ENCODE results near the gene DLL1. TPM values are rescaled to one million over a fixed set of nuclear protein-coding genes. Genes with fewer than 3 reads are reported as not detected.

Gene DLL1
- total and polyA plus RNA-seq, 12 donors = 0.75 to 13.3 (median 7.7) TPM

DNA sequence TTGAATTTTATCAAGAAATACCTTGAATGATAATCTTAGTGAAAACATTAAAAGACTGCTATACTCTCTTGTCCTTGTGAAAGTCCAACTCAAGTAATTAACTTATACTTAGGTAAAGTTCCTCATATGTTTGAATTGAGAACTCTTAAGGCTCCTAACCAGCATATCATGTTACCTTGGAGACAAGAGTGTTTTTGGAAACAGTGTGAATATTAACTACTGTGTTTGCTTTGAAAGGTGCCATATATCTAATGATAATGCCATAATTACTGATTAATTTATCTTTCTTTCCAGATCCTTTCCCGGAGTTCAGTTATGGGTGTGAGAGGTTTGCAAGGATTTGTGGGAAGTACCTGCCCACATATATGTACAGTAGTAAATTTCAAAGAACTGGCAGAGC, 26.2 kb upstream of the DLL1 start:
- no peak for DNase-seq
- no peaks in the 10 kb centered on the region for H3K9me3 ChIP-seq (replicated peaks in 1 of 3)
- TF ChIP-seq POLR2A (IDR thresholded peaks at IDR 0.05) = no peak
- TF ChIP-seq, protein P1, sequence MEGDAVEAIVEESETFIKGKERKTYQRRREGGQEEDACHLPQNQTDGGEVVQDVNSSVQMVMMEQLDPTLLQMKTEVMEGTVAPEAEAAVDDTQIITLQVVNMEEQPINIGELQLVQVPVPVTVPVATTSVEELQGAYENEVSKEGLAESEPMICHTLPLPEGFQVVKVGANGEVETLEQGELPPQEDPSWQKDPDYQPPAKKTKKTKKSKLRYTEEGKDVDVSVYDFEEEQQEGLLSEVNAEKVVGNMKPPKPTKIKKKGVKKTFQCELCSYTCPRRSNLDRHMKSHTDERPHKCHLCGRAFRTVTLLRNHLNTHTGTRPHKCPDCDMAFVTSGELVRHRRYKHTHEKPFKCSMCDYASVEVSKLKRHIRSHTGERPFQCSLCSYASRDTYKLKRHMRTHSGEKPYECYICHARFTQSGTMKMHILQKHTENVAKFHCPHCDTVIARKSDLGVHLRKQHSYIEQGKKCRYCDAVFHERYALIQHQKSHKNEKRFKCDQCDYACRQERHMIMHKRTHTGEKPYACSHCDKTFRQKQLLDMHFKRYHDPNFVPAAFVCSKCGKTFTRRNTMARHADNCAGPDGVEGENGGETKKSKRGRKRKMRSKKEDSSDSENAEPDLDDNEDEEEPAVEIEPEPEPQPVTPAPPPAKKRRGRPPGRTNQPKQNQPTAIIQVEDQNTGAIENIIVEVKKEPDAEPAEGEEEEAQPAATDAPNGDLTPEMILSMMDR (IDR thresholded peaks at IDR 0.05) = no peak
- intact Hi-C loops (cut with DNase I) = no loop called here
- H3K4me1 ChIP-seq (replicated peaks in 1 of 2) = peaks cover 0 to 12% of the 10 kb centered on the region in 2 donors
- H3K36me3 ChIP-seq (replicated peaks in 1 of 2) = peaks cover 0 to 12% of the 10 kb centered on the region in 2 donors
- WGBS, 4 donors = 77 to 94% (median 90%) methylated on average over 1 of the region's 1 CpG
- no peak overlapping the region for H3K4me3 ChIP-seq
- H3K27me3 ChIP-seq = no peaks in the 10 kb centered on the region
- H3K27ac ChIP-seq = no peak overlapping the region

DNA sequence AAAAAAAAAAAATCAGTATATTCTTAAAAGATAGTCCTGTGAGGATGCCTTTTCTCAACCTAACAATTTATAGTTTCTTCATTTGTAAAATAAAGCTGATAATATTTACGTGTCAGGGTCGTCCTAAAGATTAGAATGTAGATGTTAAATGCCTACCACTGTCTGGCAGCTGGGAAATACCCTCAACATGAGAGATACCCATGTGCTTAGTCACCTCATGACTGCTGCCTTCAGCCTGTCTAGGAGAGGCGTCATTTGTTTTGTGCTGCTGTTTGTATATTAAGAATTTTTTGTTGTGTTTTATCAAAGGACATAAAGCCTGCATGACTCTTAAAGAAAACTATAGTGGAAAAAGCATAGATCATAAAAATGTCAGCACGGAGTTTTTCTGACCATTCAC, 25.2 kb upstream of the DLL1 start:
- TF ChIP-seq, protein P1 (IDR thresholded peaks at IDR 0.05) = no peak
- TF ChIP-seq POLR2A (IDR thresholded peaks at IDR 0.05) = no peak
- Histone ChIP-seq H3K4me1 (replicated peaks in 1 of 2) (peaks cover 0 to 12% of the 10 kb centered on the region in 2 donors), H3K27me3 (no peaks in the 10 kb centered on the region), H3K4me3 (no peak overlapping the region), H3K9me3 (replicated peaks in 1 of 3) (no peaks in the 10 kb centered on the region), H3K27ac (no peak overlapping the region), H3K36me3 (replicated peaks in 1 of 2) (peaks cover 0 to 12% of the 10 kb centered on the region in 2 donors)
- WGBS, 4 donors = 83 to 93% (median 88%) methylated on average over 4 of the region's 4 CpGs
- intact Hi-C loops (cut with DNase I) = no loop called here
- DNase-seq = no peak

DNA sequence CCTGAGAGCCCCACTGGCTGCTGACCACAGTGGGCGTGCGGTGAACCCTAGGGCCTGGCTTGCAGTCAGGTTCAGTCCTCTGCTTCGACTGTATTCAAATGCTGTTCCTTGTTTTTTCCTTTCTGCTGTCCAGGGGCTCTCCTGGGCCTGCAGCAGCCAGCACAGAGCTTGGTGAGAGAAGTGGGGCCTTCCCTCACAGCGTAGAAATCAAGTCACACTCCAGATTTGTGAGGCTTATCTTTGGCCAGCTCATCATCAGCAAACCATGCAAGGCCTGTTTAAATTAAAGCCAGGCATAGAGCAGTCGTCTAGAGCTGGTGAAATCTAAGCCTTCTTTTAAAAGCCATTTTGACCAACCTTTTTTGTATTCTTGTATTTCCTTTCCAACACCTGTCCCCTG, 24.1 kb upstream of the DLL1 start:
- no peak overlapping the region for H3K4me3 ChIP-seq
- H3K36me3 ChIP-seq (replicated peaks in 1 of 2) = peaks cover 0 to 12% of the 10 kb centered on the region in 2 donors
- peaks cover 0 to 20% of the 10 kb centered on the region in 2 donors for H3K4me1 ChIP-seq (replicated peaks in 1 of 2)
- no peaks in the 10 kb centered on the region for H3K27me3 ChIP-seq
- DNase-seq = no peak
- H3K9me3 ChIP-seq (replicated peaks in 1 of 3) = no peaks in the 10 kb centered on the region
- intact Hi-C loops (cut with DNase I) = no loop called here
- no peak overlapping the region for H3K27ac ChIP-seq
- WGBS, 4 donors = 87 to 90% (median 89%) methylated on average over 5 of the region's 5 CpGs
- TF ChIP-seq, protein P1 (IDR thresholded peaks at IDR 0.05) = no peak
- no peak for TF ChIP-seq POLR2A (IDR thresholded peaks at IDR 0.05)

DNA sequence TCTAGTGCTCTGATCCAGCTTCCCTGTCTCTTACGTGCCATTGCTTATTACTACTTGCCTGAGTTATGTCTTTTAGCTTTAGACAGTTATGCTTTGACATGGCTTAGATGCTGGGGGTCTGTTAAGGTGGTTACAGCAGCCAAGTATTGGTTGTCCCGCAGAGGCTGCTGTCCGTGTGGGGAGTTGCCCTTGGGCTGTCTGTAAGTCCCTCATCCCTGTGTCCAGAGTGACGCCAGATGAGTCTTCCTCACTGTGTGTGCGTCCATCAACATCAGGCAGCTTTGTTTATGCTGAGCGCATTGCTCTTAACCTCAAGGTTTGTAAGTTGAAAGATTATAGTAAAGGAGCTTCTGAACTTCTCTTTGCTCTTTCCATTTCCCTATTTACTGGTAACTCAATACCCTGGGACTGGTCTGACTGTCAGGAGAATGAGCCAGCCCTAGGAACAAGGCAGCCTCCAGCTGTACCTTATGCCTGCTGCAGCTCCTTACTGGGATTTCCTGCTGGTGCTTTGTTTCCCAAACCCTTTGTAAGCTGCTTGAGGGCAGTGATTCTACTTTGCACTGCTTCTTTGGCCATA, 22.9 kb upstream of the DLL1 start:
- WGBS, 4 donors = 70 to 82% (median 79%) methylated on average over 6 of the region's 6 CpGs
- Histone ChIP-seq H3K4me3 (no peak overlapping the region), H3K9me3 (replicated peaks in 1 of 3) (no peaks in the 10 kb centered on the region), H3K27me3 (no peaks in the 10 kb centered on the region), H3K4me1 (replicated peaks in 1 of 2) (peaks cover under 1 to 32% of the 10 kb centered on the region in 2 donors), H3K36me3 (replicated peaks in 1 of 2) (peaks cover 0 to 9% of the 10 kb centered on the region in 2 donors), H3K27ac (peak overlapping the region in 1 of 5 donors; percentile 39)
- DNase-seq = peak in 1 of 7 donors; percentile 74
- intact Hi-C loops (cut with DNase I) = no loop called here
- peak in 1 of 2 donors; percentile 8 for TF ChIP-seq POLR2A (IDR thresholded peaks at IDR 0.05)
- TF ChIP-seq, protein P1 (IDR thresholded peaks at IDR 0.05) = no peak
